ENCODE results near the gene PDE4B.

DNA sequence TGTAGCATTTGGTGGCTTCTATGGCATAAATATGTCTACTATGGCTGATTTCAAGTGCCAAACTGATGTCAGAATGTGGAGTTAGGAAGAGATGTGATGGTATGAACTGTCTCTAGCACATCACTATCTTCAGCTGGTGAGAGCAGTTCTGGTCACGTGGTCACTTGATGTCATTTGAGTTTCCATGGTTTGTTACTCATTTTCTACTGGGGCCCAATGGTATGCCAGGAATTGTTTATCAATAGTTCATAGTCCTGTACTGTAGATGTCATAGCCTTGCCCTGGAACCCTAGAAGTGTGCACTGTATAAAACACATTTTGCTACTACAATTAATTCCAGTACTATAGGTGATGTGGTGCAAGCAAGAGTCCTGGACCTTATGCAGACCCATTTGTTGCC lies 153.7 kb downstream of the PDE4B start:
- TF ChIP-seq, protein P1, sequence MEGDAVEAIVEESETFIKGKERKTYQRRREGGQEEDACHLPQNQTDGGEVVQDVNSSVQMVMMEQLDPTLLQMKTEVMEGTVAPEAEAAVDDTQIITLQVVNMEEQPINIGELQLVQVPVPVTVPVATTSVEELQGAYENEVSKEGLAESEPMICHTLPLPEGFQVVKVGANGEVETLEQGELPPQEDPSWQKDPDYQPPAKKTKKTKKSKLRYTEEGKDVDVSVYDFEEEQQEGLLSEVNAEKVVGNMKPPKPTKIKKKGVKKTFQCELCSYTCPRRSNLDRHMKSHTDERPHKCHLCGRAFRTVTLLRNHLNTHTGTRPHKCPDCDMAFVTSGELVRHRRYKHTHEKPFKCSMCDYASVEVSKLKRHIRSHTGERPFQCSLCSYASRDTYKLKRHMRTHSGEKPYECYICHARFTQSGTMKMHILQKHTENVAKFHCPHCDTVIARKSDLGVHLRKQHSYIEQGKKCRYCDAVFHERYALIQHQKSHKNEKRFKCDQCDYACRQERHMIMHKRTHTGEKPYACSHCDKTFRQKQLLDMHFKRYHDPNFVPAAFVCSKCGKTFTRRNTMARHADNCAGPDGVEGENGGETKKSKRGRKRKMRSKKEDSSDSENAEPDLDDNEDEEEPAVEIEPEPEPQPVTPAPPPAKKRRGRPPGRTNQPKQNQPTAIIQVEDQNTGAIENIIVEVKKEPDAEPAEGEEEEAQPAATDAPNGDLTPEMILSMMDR (IDR thresholded peaks at IDR 0.05; ENCODE audit: low read length) = no peak
- TF ChIP-seq EZH2 (IDR thresholded peaks at IDR 0.05; ENCODE audit: borderline replicate concordance, low read length) = no peak
